Measurements from ENCODE around the gene TNP2.
A peak's percentile ranks its signal among the peaks of the same experiment; 100 is the strongest.

TNP2 gene

GRCh38 chr16:11271610-11272009 lies 2.5 kb upstream of the TNP2 start:
- peaks cover 8% of the 10 kb centered on the region for H3K27me3 Mint-ChIP-seq (ENCODE audit: low read depth)
- TF ChIP-seq CTCF (IDR thresholded peaks at IDR 0.05; ENCODE audit: unreplicated experiment in 3 of 3): no peak
- no peak overlapping the region for H3K27ac Mint-ChIP-seq
- H3K9me3 Mint-ChIP-seq: no peaks in the 10 kb centered on the region
- H3K4me3 Mint-ChIP-seq: no peak overlapping the region
- peaks cover 10% of the 10 kb centered on the region for H3K4me1 Mint-ChIP-seq
- no peaks in the 10 kb centered on the region for H3K36me3 Mint-ChIP-seq (ENCODE audit: low read depth)

- peaks cover 10% of the 10 kb centered on the region for H3K4me1 Mint-ChIP-seq
- no peaks in the 10 kb centered on the region for H3K36me3 Mint-ChIP-seq (ENCODE audit: low read depth)
- no peak for TF ChIP-seq CTCF (IDR thresholded peaks at IDR 0.05; ENCODE audit: unreplicated experiment in 3 of 3)
- H3K9me3 Mint-ChIP-seq: no peaks in the 10 kb centered on the region
- H3K27me3 Mint-ChIP-seq (ENCODE audit: low read depth): peaks cover 8% of the 10 kb centered on the region
- peak overlapping the region in 1 of 3 experiments; percentile 2 for H3K27ac Mint-ChIP-seq
- H3K4me3 Mint-ChIP-seq: no peak overlapping the region
Observed at GRCh38 chr16:11270602-11271162, 1.6 kb upstream of the TNP2 start.

- Mint-ChIP-seq H3K9me3 (no peaks in the 10 kb centered on the region), H3K4me1 (peaks cover 5% of the 10 kb centered on the region), H3K36me3 (ENCODE audit: low read depth) (no peaks in the 10 kb centered on the region), H3K4me3 (no peak overlapping the region), H3K27ac (no peak overlapping the region), H3K27me3 (ENCODE audit: low read depth) (peaks cover 11% of the 10 kb centered on the region)
- no peak for TF ChIP-seq CTCF (IDR thresholded peaks at IDR 0.05; ENCODE audit: unreplicated experiment in 3 of 3)
Observed at GRCh38 chr16:11265124-11265523, 4.0 kb downstream of the TNP2 start.

GRCh38 chr16:11264155-11264832 lies 4.8 kb downstream of the TNP2 start:
- no peak for TF ChIP-seq CTCF (IDR thresholded peaks at IDR 0.05; ENCODE audit: unreplicated experiment in 3 of 3)
- Mint-ChIP-seq H3K4me3 (no peak overlapping the region), H3K27me3 (ENCODE audit: low read depth) (peaks cover 11% of the 10 kb centered on the region), H3K9me3 (no peaks in the 10 kb centered on the region), H3K36me3 (ENCODE audit: low read depth) (no peaks in the 10 kb centered on the region), H3K27ac (no peak overlapping the region), H3K4me1 (peaks cover 7% of the 10 kb centered on the region)

- peaks cover 10% of the 10 kb centered on the region for H3K27me3 Mint-ChIP-seq (ENCODE audit: low read depth)
- no peak overlapping the region for H3K4me3 Mint-ChIP-seq
- H3K9me3 Mint-ChIP-seq: no peaks in the 10 kb centered on the region
- no peak overlapping the region for H3K27ac Mint-ChIP-seq
- no peak for TF ChIP-seq CTCF (IDR thresholded peaks at IDR 0.05; ENCODE audit: unreplicated experiment in 3 of 3)
- H3K4me1 Mint-ChIP-seq: peaks cover 7% of the 10 kb centered on the region
- no peaks in the 10 kb centered on the region for H3K36me3 Mint-ChIP-seq (ENCODE audit: low read depth)
Observed at GRCh38 chr16:11263737-11264136, 5.4 kb downstream of the TNP2 start.

GRCh38 chr16:11262915-11263314 lies 6.2 kb downstream of the TNP2 start:
- Mint-ChIP-seq H3K27me3 (ENCODE audit: low read depth) (peaks cover 10% of the 10 kb centered on the region), H3K36me3 (ENCODE audit: low read depth) (no peaks in the 10 kb centered on the region), H3K9me3 (no peaks in the 10 kb centered on the region), H3K4me1 (peaks cover 7% of the 10 kb centered on the region), H3K4me3 (no peak overlapping the region), H3K27ac (peak overlapping the region in 1 of 3 experiments; percentile 35)
- TF ChIP-seq CTCF (IDR thresholded peaks at IDR 0.05; ENCODE audit: unreplicated experiment in 3 of 3): no peak
